Parietal lobe (tissue), 1 donor: ENCODE data around the gene SPIN2A. TPM values are rescaled to one million over a fixed set of nuclear protein-coding genes. Genes with fewer than 3 reads are reported as not detected.

Experiments used
- total RNA-seq: library from RNA; depleted of rRNA; stranded (reverse); fragments of >200 nt; gene quantifications from one replicate; pipeline ENCODE4 v1.2.3, GENCODE V29; 2014

Gene SPIN2A
- total RNA-seq: 2.5 TPM

DNA sequence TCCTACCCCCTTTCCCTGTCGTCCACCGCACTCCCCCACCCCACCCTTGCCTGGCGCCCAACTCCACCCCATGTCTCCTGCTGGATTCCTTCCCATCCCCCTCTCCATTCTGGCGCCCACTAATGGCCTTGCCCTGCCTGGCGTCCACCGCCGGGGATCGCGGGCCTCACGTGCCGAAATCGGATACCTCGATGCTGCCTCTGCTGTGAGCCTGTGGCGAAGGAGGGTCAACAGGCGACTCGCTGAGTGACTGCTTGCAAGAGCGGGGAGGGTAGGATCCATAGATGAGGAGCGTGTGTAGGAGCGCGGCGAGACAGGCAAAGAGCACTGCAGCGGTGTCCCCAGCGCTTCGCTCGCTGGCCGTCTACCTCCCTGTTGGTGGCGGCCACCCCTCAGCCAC, at the start of gene SPIN2A:
TSS of gene SPIN2A (minus strand) at position 325 of the 400 bp plus-strand sequence. CDS start 800 bp downstream, outside the sequence.

GRCh38 chrX:57121162-57121755, 15.9 kb downstream of the SPIN2A start, which contains the start of gene SPIN2B:
Gene SPIN2B (minus strand): TSS chrX:57121548.

Other genes starting within 250 kb of the SPIN2A start
- 48.2 TPM for gene SPIN3, start 141.9 kb downstream of the SPIN2A start, total RNA-seq
- gene SPIN2B, start 15.8 kb downstream of the SPIN2A start, total RNA-seq: 11.9 TPM
- 9.4 TPM for gene FAAH2, start 149.3 kb upstream of the SPIN2A start, total RNA-seq